ENCODE measurements around the gene IPMK. TPM values are rescaled to one million over a fixed set of nuclear protein-coding genes. Genes with fewer than 3 reads are reported as not detected.
A peak's percentile ranks its signal among the peaks of the same experiment; 100 is the strongest.
"Not testable (repeated sequence)": the region's sequence is repeated elsewhere in the genome, so short reads cannot be mapped to it uniquely, and the experiment has no call there.

The IPMK gene
- total RNA-seq, 1 donor: 3.2 TPM

- DNase-seq (ENCODE audit: low read depth in 2 of 3, low spot score in 2 of 3): no peak
Measured at GRCh38 chr10:58268454-58268945, 806 bp upstream of the IPMK start.

GRCh38 chr10:58266826-58267712 lies 625 bp downstream of the IPMK start:
- DNase-seq (ENCODE audit: low read depth in 2 of 3, low spot score in 2 of 3): peak in 2 of 3 donors; percentile 82 to 90

- DNase-seq (ENCODE audit: low read depth in 2 of 3, low spot score in 2 of 3): peak in 2 of 3 donors; percentile 49 to 62
Measured at GRCh38 chr10:58266003-58266825, 1.5 kb downstream of the IPMK start.

- DNase-seq (ENCODE audit: low read depth in 2 of 3, low spot score in 2 of 3): no peak
Measured at GRCh38 chr10:58265249-58265648, 2.4 kb downstream of the IPMK start.

GRCh38 chr10:58264780-58265179 lies 2.9 kb downstream of the IPMK start:
- DNase-seq (ENCODE audit: low read depth in 2 of 3, low spot score in 2 of 3): peak in 2 of 3 donors; percentile 11 to 13

GRCh38 chr10:58262766-58263165 lies 4.9 kb downstream of the IPMK start:
- DNase-seq (ENCODE audit: low read depth in 2 of 3, low spot score in 2 of 3): no peak

- no peak for DNase-seq (ENCODE audit: low read depth in 2 of 3, low spot score in 2 of 3)
Measured at GRCh38 chr10:58260334-58260733, 7.4 kb downstream of the IPMK start.

- DNase-seq (ENCODE audit: low read depth in 2 of 3, low spot score in 2 of 3): no peak
Measured at GRCh38 chr10:58258977-58259692, 8.6 kb downstream of the IPMK start.

- not testable (repeated sequence) for DNase-seq (ENCODE audit: low read depth in 2 of 3, low spot score in 2 of 3)
Measured at GRCh38 chr10:58256013-58256780, 11.5 kb downstream of the IPMK start.

- DNase-seq (ENCODE audit: low read depth in 2 of 3, low spot score in 2 of 3): no peak
Measured at GRCh38 chr10:58254644-58255043, 13.1 kb downstream of the IPMK start.

- DNase-seq (ENCODE audit: low read depth in 2 of 3, low spot score in 2 of 3): no peak
Measured at GRCh38 chr10:58253184-58253583, 14.5 kb downstream of the IPMK start.

- not testable (repeated sequence) for DNase-seq (ENCODE audit: low read depth in 2 of 3, low spot score in 2 of 3)
Measured at GRCh38 chr10:58244666-58245065, 23.0 kb downstream of the IPMK start.

- DNase-seq (ENCODE audit: low read depth in 2 of 3, low spot score in 2 of 3): not testable (repeated sequence)
Measured at GRCh38 chr10:58244242-58244641, 23.5 kb downstream of the IPMK start.

- DNase-seq (ENCODE audit: low read depth in 2 of 3, low spot score in 2 of 3): not testable (repeated sequence)
Measured at GRCh38 chr10:58243801-58244200, 23.9 kb downstream of the IPMK start.

- DNase-seq (ENCODE audit: low read depth in 2 of 3, low spot score in 2 of 3): no peak
Measured at GRCh38 chr10:58243269-58243668, 24.4 kb downstream of the IPMK start.

GRCh38 chr10:58241346-58241745 lies 26.3 kb downstream of the IPMK start:
- no peak for DNase-seq (ENCODE audit: low read depth in 2 of 3, low spot score in 2 of 3)

GRCh38 chr10:58240531-58240930 lies 27.2 kb downstream of the IPMK start:
- no peak for DNase-seq (ENCODE audit: low read depth in 2 of 3, low spot score in 2 of 3)

GRCh38 chr10:58239561-58240169 lies 28.0 kb downstream of the IPMK start:
- DNase-seq (ENCODE audit: low read depth in 2 of 3, low spot score in 2 of 3): no peak

GRCh38 chr10:58237014-58237834 lies 30.5 kb downstream of the IPMK start:
- no peak for DNase-seq (ENCODE audit: low read depth in 2 of 3, low spot score in 2 of 3)

Data from hematopoietic multipotent progenitor cell (in vitro differentiated cells).